Prostate gland (tissue), 2 donors: ENCODE data around the gene HIF1A. TPM values are rescaled to one million over a fixed set of nuclear protein-coding genes. Genes with fewer than 3 reads are reported as not detected.

Experiments used
- DNase-seq: peaks from one replicate; pipeline ENCODE4 v3.0.0-alpha.2; 2019; ENCODE audit warnings: low spot score
- H3K27ac ChIP-seq, 2 donors: fragments of 200-600 bp; sonication (generic); 2 replicates each; pipeline ENCODE4 v1.5.1; 2017 to 2019
- H3K27me3 ChIP-seq: fragments of 200-600 bp; sonication (generic); replicated peaks from 2 replicates; pipeline ENCODE4 v1.5.1; 2019; ENCODE audit not compliant: insufficient read depth
- H3K36me3 ChIP-seq, 2 donors: fragments of 200-600 bp; sonication (generic); 1 replicate in 1 of 2; 2 replicates in 1 of 2; pipeline versions ENCODE4 v1.5.1 to v1.8.1; 2017 to 2019
- H3K4me1 ChIP-seq: fragments of 200-600 bp; sonication (generic); replicated peaks from 2 replicates; pipeline ENCODE4 v1.5.1; 2019
- H3K4me3 ChIP-seq, 2 donors: fragments of 200-600 bp; sonication (generic); 2 replicates each; pipeline ENCODE4 v1.5.1; 2017 to 2019
- H3K9me3 ChIP-seq: fragments of 200-600 bp; sonication (generic); 2 replicates; pipeline ENCODE4 v1.5.1; 2017
- CTCF ChIP-seq, 4 experiments: fragments of 200-600 bp in 2 of 4; fragments of 450-650 bp in 2 of 4; sonication (generic) in 2 of 4; IDR thresholded peaks; 1 replicate in 3 of 4; 2 replicates in 1 of 4; pipeline ENCODE4 v1.5.1; 2016 to 2019; ENCODE audit warnings: antibody characterized with exemption in 4 of 4, mild to moderate bottlenecking in 2 of 4, moderate library complexity in 2 of 4
- POLR2A ChIP-seq: fragments of 450-650 bp; IDR thresholded peaks from one replicate; pipeline ENCODE4 v1.6.1; 2016; ENCODE audit warnings: antibody characterized with exemption, mild to moderate bottlenecking
- POLR2AphosphoS5 ChIP-seq: sonication (generic); formaldehyde crosslinking; IDR thresholded peaks from one replicate; pipeline ENCODE4 v1.6.1; 2017; ENCODE audit warnings: antibody characterized with exemption
- WGBS: methylation state at CpG from one replicate; pipeline ENCODE4 v1.1.5; 2018; 5-methylcytosine and 5-hydroxymethylcytosine counted together
- intact Hi-C: fragments of 100-400 bp; cut with DNase I; formaldehyde crosslinking; loops from one replicate; pipeline ENCODE4 v1.14.2; 2022
- total RNA-seq, 2 donors: library from RNA; depleted of rRNA; stranded (reverse); fragments of >200 nt; gene quantifications; one replicate each; pipeline ENCODE4 v1.1.0, GENCODE V29; 2016

The HIF1A gene
- total RNA-seq, 2 donors from 2014 or later: 61.7 to 101 TPM

GRCh38 chr14:61724133-61724532 lies 28.8 kb downstream of the HIF1A start:
- DNase-seq: no peak
- Histone ChIP-seq H3K9me3 (no peaks in the 10 kb centered on the region), H3K27me3 (no peaks in the 10 kb centered on the region), H3K36me3 (peaks cover 0 to 4% of the 10 kb centered on the region in 2 donors), H3K27ac (no peak overlapping the region), H3K4me1 (no peaks in the 10 kb centered on the region), H3K4me3 (no peak overlapping the region)
- WGBS: 86% methylated on average over 2 of the region's 2 CpGs
- intact Hi-C loops: no loop called here
- TF ChIP-seq POLR2AphosphoS5 (no peak), POLR2A (no peak), CTCF (IDR thresholded peaks at IDR 0.05) (no peak)

DNA sequence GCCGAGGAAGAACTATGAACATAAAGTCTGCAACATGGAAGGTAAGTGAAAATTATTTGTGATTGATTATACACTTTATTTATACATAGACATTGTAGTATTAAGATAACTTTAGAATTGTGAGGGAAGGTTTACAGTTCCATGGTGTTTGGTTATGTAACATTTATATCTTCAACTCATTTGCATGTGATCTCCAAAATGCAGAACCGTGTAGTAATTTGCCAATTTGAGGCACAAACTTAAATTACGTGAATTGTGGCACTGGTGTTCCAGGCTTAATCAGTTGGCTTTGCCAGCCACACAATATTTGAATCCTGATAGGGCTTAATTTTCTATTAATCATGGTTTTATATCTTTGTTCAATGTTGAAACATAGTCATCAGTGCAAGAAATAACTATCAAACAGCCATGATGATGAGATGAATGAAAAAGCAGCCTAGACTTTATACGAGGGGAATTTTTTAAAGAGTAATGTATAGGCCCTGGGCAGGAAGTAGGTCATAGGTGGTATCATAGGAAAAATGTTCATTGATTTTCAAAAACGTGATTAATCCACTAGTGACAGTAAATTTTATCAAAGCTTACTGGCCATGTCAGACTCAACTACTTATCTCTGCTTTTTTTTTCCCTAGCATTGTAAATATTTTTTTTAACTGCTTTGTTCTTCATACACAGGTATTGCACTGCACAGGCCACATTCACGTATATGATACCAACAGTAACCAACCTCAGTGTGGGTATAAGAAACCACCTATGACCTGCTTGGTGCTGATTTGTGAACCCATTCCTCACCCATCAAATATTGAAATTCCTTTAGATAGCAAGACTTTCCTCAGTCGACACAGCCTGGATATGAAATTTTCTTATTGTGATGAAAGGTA lies 31.7 kb downstream of the HIF1A start:
- Histone ChIP-seq H3K27me3 (no peaks in the 10 kb centered on the region), H3K27ac (no peak overlapping the region), H3K4me1 (no peaks in the 10 kb centered on the region), H3K4me3 (no peak overlapping the region), H3K9me3 (no peaks in the 10 kb centered on the region), H3K36me3 (peaks cover 0 to 4% of the 10 kb centered on the region in 2 donors)
- TF ChIP-seq CTCF (IDR thresholded peaks at IDR 0.05) (no peak), POLR2AphosphoS5 (no peak), POLR2A (no peak)
- intact Hi-C loops: loop anchor here (5.0 kb wide), 1 partner anchor 265 kb away; no protein-coding TSS in a partner anchor
- DNase-seq: no peak
- WGBS: 83% methylated on average over 7 of the region's 7 CpGs

- Histone ChIP-seq H3K4me1 (no peaks in the 10 kb centered on the region), H3K27me3 (no peaks in the 10 kb centered on the region), H3K27ac (no peak overlapping the region), H3K4me3 (no peak overlapping the region), H3K9me3 (no peaks in the 10 kb centered on the region), H3K36me3 (peaks cover 0 to 4% of the 10 kb centered on the region in 2 donors)
- TF ChIP-seq CTCF (IDR thresholded peaks at IDR 0.05) (peak in 3 of 4 experiments; percentile 45 to 74 (median 63)), POLR2AphosphoS5 (no peak)
- 67% methylated on average over 2 of the region's 2 CpGs for WGBS
- intact Hi-C loops: no loop called here
- DNase-seq: no peak
Observed at GRCh38 chr14:61730756-61731373, 35.6 kb downstream of the HIF1A start.

- no peak overlapping the region for H3K27ac ChIP-seq
- H3K27me3 ChIP-seq: no peaks in the 10 kb centered on the region
- no peak overlapping the region for H3K4me3 ChIP-seq
- TF ChIP-seq POLR2A (no peak), CTCF (IDR thresholded peaks at IDR 0.05) (no peak), POLR2AphosphoS5 (no peak)
- no peaks in the 10 kb centered on the region for H3K4me1 ChIP-seq
- no peaks in the 10 kb centered on the region for H3K9me3 ChIP-seq
- WGBS: 67% methylated on average over 2 of the region's 2 CpGs
- intact Hi-C loops: no loop called here
- no peak for DNase-seq
- peaks cover 0 to 3% of the 10 kb centered on the region in 2 donors for H3K36me3 ChIP-seq
Observed at GRCh38 chr14:61733972-61734371, 38.7 kb downstream of the HIF1A start.
